ENCODE results near the gene LAMA3.
A peak's percentile ranks its signal among the peaks of the same experiment; 100 is the strongest.

The LAMA3 gene

GRCh38 chr18:23951206-23951605 is 262.0 kb downstream of the LAMA3 start:
- no peak for DNase-seq

- DNase-seq: no peak
Measured at GRCh38 chr18:23953984-23954383, 264.7 kb downstream of the LAMA3 start.

GRCh38 chr18:23956483-23956882 is 267.2 kb downstream of the LAMA3 start:
- no peak for DNase-seq

- no peak for DNase-seq
Measured at GRCh38 chr18:23958036-23958435, 268.8 kb downstream of the LAMA3 start.

GRCh38 chr18:23963443-23964165 is 274.4 kb downstream of the LAMA3 start:
- peak; percentile 26 for DNase-seq

- DNase-seq: peak; percentile 56
Measured at GRCh38 chr18:23964282-23965238, 275.3 kb downstream of the LAMA3 start.

GRCh38 chr18:23966909-23967308 is 277.7 kb downstream of the LAMA3 start:
- DNase-seq: peak; percentile 8

- DNase-seq: no peak
Measured at GRCh38 chr18:23967321-23968089, 278.3 kb downstream of the LAMA3 start.

GRCh38 chr18:23968638-23969604 is 279.7 kb downstream of the LAMA3 start:
- no peak for DNase-seq

GRCh38 chr18:23969664-23970063 is 280.4 kb downstream of the LAMA3 start:
- DNase-seq: no peak

GRCh38 chr18:23970161-23971096 is 281.2 kb downstream of the LAMA3 start:
- peak; percentile 10 for DNase-seq

- no peak for DNase-seq
Measured at GRCh38 chr18:23971097-23971440, 281.8 kb downstream of the LAMA3 start.

- DNase-seq: no peak
Measured at GRCh38 chr18:23971666-23972230, 282.5 kb downstream of the LAMA3 start.

GRCh38 chr18:23972453-23972852 is 283.2 kb downstream of the LAMA3 start:
- DNase-seq: no peak

- DNase-seq: no peak
Measured at GRCh38 chr18:23977103-23977502, 287.9 kb downstream of the LAMA3 start.

GRCh38 chr18:23977719-23978483 is 288.6 kb downstream of the LAMA3 start:
- DNase-seq: no peak

GRCh38 chr18:23981369-23981980 is 292.2 kb downstream of the LAMA3 start:
- peak; percentile 32 for DNase-seq

GRCh38 chr18:23982155-23983079 is 293.2 kb downstream of the LAMA3 start:
- no peak for DNase-seq

Measured in NCI-H2171 treated with DMSO at 0.1 percent for 48 hours (cell line).